ENCODE data around the gene TYSND1. TPM values are rescaled to one million over a fixed set of nuclear protein-coding genes. Genes with fewer than 3 reads are reported as not detected.

Gene TYSND1
- total and polyA plus RNA-seq, 2 of the 13 experiments (the other 11 are each of a cell fraction or from before 2014, with no cell fraction given) = 3.3 to 8.9 TPM

DNA sequence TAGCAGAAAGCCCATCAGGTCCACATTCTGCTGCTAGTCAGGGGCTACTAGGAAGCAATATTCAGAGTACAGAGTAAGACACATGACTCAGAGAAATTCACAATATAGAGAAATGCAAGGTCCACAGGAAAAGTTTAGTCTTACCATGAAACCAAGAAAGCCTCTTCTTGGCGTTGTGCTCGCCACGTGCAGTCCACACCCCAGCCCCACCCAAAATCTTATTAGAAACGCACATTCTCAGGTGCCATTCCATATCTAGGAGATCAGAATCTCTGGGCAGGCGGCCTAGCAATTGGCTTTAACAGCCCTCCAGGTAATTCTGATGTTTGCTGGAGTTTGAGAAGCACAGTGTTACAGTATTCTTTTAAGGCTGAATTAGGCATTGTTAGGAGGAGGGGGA, 39.6 kb upstream of the TYSND1 start (continued):
- TF ChIP-seq, protein P1, sequence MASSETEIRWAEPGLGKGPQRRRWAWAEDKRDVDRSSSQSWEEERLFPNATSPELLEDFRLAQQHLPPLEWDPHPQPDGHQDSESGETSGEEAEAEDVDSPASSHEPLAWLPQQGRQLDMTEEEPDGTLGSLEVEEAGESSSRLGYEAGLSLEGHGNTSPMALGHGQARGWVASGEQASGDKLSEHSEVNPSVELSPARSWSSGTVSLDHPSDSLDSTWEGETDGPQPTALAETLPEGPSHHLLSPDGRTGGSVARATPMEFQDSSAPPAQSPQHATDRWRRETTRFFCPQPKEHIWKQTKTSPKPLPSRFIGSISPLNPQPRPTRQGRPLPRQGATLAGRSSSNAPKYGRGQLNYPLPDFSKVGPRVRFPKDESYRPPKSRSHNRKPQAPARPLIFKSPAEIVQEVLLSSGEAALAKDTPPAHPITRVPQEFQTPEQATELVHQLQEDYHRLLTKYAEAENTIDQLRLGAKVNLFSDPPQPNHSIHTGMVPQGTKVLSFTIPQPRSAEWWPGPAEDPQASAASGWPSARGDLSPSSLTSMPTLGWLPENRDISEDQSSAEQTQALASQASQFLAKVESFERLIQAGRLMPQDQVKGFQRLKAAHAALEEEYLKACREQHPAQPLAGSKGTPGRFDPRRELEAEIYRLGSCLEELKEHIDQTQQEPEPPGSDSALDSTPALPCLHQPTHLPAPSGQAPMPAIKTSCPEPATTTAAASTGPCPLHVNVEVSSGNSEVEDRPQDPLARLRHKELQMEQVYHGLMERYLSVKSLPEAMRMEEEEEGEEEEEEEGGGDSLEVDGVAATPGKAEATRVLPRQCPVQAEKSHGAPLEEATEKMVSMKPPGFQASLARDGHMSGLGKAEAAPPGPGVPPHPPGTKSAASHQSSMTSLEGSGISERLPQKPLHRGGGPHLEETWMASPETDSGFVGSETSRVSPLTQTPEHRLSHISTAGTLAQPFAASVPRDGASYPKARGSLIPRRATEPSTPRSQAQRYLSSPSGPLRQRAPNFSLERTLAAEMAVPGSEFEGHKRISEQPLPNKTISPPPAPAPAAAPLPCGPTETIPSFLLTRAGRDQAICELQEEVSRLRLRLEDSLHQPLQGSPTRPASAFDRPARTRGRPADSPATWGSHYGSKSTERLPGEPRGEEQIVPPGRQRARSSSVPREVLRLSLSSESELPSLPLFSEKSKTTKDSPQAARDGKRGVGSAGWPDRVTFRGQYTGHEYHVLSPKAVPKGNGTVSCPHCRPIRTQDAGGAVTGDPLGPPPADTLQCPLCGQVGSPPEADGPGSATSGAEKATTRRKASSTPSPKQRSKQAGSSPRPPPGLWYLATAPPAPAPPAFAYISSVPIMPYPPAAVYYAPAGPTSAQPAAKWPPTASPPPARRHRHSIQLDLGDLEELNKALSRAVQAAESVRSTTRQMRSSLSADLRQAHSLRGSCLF (CRISPR knock-in tag; IDR thresholded peaks at IDR 0.05; ENCODE audit: borderline replicate concordance) = no peak
- TF ChIP-seq RFX5 (IDR thresholded peaks at IDR 0.05; ENCODE audit: low read depth, low read length) = no peak

- BruUV-seq (replicated peaks) = no TSS peak
- in situ Hi-C loops (cut with HindIII; ENCODE audit: extremely low pct_ligation_motif_present, low pct_unique_long_range_greater_than_20kb) = no loop called here
- intact Hi-C loops (cut with micrococcal nuclease; ENCODE audit: unreplicated experiment) = no loop called here
- no peak overlapping the region for H3K4me3 ChIP-seq (replicated peaks in 1 of 3; ENCODE audit: insufficient read depth in 1 of 3, low read depth in 2 of 3, low read length in 3 of 3)
- no peak overlapping the region for H2AFZ ChIP-seq (ENCODE audit: low read length)
- no peak overlapping the region for H3K27ac ChIP-seq (ENCODE audit: extremely low read length, insufficient read depth, low read length)
- no peak for TF ChIP-seq SIX4 (CRISPR knock-in tag; IDR thresholded peaks at IDR 0.05)
- no peak for TF ChIP-seq ZKSCAN1 (IDR thresholded peaks at IDR 0.05; ENCODE audit: low read length)
- no peak for TF ChIP-seq ZNF256 (CRISPR knock-in tag; conservative IDR thresholded peaks at IDR 0.05)
- TF ChIP-seq ZNF33B (CRISPR knock-in tag; IDR thresholded peaks at IDR 0.05) = no peak
- H3K4me1 ChIP-seq (ENCODE audit: insufficient read depth, low read length) = no peaks in the 10 kb centered on the region
- H3K9ac ChIP-seq (ENCODE audit: insufficient read depth, low read depth, low read length) = no peak overlapping the region
- no peak for ATAC-seq
- no peaks in the 10 kb centered on the region for H3K36me3 ChIP-seq (replicated peaks in 1 of 2; ENCODE audit: control insufficient read depth in 1 of 2, insufficient read depth in 2 of 2, low read length in 2 of 2)
- no peak for DNase-seq (ENCODE audit: low spot score)
- WGBS (ENCODE audit: low lambda C conversion rate) = 71% methylated on average over 2 of the region's 2 CpGs
- no peaks in the 10 kb centered on the region; the same call in 1 of the 2 replicates for H3K9me3 ChIP-seq (ENCODE audit: low read length)
- no peaks in the 10 kb centered on the region for H4K20me1 ChIP-seq (ENCODE audit: insufficient read depth, low read length)
- H3K4me2 ChIP-seq (ENCODE audit: low read depth, low read length) = no peak overlapping the region
- ChIA-PET POLR2A (no interaction called here), CTCF (ENCODE audit: low intra/inter-chr PET ratio, low total read pairs) (no interaction called here)
- H3K79me2 ChIP-seq (ENCODE audit: insufficient read depth, low read length) = no peaks in the 10 kb centered on the region
- no peaks in the 10 kb centered on the region; a peak in 1 of 5 replicates for H3K27me3 ChIP-seq (ENCODE audit: control insufficient read depth in 1 of 2, insufficient read depth in 2 of 2, low read length in 2 of 2)
- FAIRE-seq = no peak
These were observed 36.8 kb upstream of the TYSND1 start for GRCh38 chr10:70183304-70183703.

Data from HepG2 (cell line).